NT2/D1 (cell line): ENCODE results near the gene EXOSC10.

Source experiments
- SUZ12 ChIP-seq: IDR thresholded peaks from 2 replicates; pipeline ENCODE4 v1.6.1; 2011; ENCODE audit not compliant: insufficient read length, insufficient read depth; ENCODE audit errors: extremely low read depth
- YY1 ChIP-seq: IDR thresholded peaks from 2 replicates; pipeline ENCODE4 v1.6.1; 2011; ENCODE audit not compliant: insufficient read length, insufficient read depth
- ZNF274 ChIP-seq: IDR thresholded peaks from 2 replicates; pipeline ENCODE4 v1.6.1; 2011; ENCODE audit warnings: mild to moderate bottlenecking, low read depth, low read length

DNA sequence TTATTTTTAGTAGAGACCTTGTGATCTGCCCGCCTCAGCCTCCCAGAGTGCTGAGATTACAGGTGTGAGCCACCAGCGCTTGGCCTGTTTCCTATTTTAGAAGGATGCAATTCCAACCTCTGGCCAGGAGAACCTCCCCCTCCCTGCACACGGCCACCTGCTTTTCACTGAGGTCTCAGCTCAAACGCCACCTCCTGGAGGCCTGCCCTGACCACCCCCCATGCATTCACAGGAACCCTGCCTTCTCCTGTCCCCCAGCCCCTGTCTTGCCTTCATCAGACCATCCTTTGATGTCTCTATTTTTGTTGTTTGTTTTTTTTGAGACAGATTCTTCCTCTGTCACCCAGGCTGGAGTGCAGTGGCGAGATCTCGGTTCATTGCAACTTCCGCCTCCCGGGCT is 42.2 kb downstream of the EXOSC10 start:
- no peak for TF ChIP-seq SUZ12
- TF ChIP-seq ZNF274: no peak
- no peak for TF ChIP-seq YY1
